GM11168 (cell line): Measurements from ENCODE around the gene NFATC1.

Source experiments
- in situ Hi-C: fragments of 300-500 bp; cut with MboI; formaldehyde crosslinking; loops from one replicate; pipeline ENCODE4 v1.12.0; 2022; ENCODE audit warnings: low sequenced_read_pairs; ENCODE audit not compliant: unreplicated experiment

The NFATC1 gene

DNA sequence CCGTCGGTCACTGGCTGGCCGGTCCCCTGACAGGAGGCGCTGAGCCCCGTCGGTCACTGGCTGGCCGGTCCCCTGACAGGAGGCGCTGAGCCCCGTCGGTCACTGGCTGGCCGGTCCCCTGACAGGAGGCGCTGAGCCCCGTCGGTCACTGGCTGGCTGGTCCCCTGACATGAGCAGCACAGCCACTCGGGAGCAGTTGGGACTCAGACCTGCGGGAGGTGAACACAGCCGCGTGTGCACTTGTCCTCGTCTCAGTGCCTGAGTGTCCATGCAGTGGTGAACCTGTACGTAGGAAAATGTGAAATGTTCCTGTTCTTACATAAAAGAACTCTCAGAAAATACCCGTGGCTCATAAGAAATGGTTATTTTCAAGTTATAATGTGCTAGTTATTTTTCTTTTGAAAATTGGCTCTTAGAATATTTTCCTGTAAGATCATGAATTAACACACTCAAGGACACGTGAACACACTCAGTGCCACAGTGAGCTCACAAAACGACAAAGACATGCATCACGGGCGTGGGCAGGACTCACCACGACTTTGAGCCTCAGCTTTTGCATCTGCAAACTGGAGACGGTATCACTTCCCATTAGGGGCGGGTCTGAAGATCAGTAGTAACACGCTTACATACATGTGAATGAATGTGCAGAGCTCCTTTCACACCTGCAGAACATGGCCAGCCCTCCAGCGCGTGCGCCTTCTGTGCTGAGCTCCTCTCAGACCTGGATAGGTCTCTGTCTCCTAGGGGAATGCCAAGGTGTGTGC is 21.1 kb upstream of the NFATC1 start:
- in situ Hi-C loops: loop anchor here (10.0 to 25.0 kb wide), 2 partner anchors 160 to 263 kb away; no protein-coding TSS in a partner anchor

- in situ Hi-C loops: loop anchor here (10.0 to 25.0 kb wide), 2 partner anchors 159 to 262 kb away; no protein-coding TSS in a partner anchor
These were observed 20.1 kb upstream of the NFATC1 start for GRCh38 chr18:79375441-79376154.

- in situ Hi-C loops: loop anchor here (10.0 to 25.0 kb wide), 2 partner anchors 158 to 261 kb away; no protein-coding TSS in a partner anchor
These were observed 19.1 kb upstream of the NFATC1 start for GRCh38 chr18:79376661-79377060.

GRCh38 chr18:79377187-79377891 is 18.4 kb upstream of the NFATC1 start:
- in situ Hi-C loops: loop anchor here (10.0 to 25.0 kb wide), 2 partner anchors 157 to 260 kb away; no protein-coding TSS in a partner anchor

DNA sequence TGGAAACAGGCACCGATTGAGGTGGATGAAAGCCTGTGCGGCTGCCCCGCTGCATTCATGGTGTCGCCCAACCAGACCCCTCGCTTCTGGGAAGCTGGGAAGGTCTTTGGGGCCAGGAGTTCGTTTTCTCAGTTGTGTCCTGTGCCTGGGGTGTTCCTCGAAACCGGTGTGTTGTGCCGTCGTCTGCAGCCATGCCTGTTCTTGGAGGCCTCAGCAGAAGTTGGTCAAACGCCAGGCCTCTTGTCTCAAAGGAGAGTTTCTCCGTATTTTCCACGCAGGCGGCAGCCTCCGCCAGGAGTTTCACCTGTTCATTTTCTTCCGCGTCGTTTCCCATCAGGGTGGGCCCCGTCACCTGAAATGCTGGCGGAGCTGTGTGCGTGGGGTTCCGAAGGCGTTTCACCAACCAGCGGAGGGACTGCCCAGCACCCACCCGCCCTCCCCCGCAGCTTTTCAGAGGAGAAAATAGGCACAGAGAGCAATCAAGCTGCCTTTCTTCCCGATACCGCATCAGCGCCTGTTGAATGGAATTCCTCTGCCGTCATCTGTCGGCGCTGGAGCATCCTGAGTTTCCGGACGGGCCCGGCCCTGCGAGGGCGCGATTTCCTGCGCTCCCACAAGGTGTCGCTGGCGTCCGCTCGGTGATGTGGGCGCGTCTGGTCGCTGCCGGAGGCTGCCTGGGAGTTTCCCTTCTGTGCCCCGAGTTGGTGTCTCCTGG is 17.0 kb upstream of the NFATC1 start:
- in situ Hi-C loops: loop anchor here (10.0 to 25.0 kb wide), 2 partner anchors 156 to 259 kb away; no protein-coding TSS in a partner anchor

GRCh38 chr18:79379251-79379905 is 16.4 kb upstream of the NFATC1 start:
- in situ Hi-C loops: loop anchor here (10.0 to 25.0 kb wide), 2 partner anchors 155 to 258 kb away; no protein-coding TSS in a partner anchor

GRCh38 chr18:79379931-79380815 is 15.6 kb upstream of the NFATC1 start:
- in situ Hi-C loops: loop anchor here (10.0 to 25.0 kb wide), 2 partner anchors 155 to 257 kb away; no protein-coding TSS in a partner anchor

- in situ Hi-C loops: loop anchor here (25.0 kb wide), 1 partner anchor 256 kb away; no protein-coding TSS in a partner anchor
These were observed 14.6 kb upstream of the NFATC1 start for GRCh38 chr18:79380816-79381806.

GRCh38 chr18:79381811-79382311 is 13.9 kb upstream of the NFATC1 start:
- in situ Hi-C loops: loop anchor here (25.0 kb wide), 1 partner anchor 255 kb away; no protein-coding TSS in a partner anchor

GRCh38 chr18:79382681-79383387 is 12.9 kb upstream of the NFATC1 start:
- in situ Hi-C loops: loop anchor here (25.0 kb wide), 1 partner anchor 254 kb away; no protein-coding TSS in a partner anchor

DNA sequence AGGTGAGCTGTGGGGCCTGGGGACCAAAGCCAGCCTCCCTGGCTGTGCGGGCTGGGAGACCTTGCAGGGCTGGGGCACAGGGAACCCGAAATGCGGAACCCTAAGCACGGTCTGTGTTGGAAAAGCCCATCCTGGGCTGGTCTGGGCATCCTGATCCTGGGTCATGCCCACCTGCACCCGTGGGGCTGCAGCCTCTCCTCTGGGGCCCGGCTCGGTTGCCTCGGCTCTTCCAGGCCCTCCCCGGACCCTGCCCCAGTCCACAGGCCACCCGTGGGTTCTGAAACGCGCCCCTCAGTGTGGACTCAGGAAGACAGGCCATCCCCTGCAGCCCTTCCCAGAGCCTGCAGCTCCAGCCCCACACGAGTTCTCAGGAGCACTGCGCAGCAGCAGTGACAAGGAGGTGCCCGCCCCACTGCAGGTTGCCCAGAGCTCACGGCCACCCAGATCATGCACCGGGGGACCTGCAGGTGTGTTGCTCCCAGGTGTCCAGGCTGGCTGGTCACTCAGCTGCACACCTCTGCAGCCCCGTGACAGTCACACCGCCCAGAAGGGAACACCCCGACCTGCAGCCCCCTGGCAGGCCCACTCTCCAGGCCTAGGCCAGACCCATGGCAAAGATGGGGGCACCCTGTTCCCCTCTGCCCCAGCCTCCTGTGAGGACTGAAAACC is 12.2 kb upstream of the NFATC1 start:
- in situ Hi-C loops: loop anchor here (25.0 kb wide), 1 partner anchor 254 kb away; no protein-coding TSS in a partner anchor

GRCh38 chr18:79384151-79384807 is 11.5 kb upstream of the NFATC1 start:
- in situ Hi-C loops: loop anchor here (25.0 kb wide), 1 partner anchor 253 kb away; no protein-coding TSS in a partner anchor

DNA sequence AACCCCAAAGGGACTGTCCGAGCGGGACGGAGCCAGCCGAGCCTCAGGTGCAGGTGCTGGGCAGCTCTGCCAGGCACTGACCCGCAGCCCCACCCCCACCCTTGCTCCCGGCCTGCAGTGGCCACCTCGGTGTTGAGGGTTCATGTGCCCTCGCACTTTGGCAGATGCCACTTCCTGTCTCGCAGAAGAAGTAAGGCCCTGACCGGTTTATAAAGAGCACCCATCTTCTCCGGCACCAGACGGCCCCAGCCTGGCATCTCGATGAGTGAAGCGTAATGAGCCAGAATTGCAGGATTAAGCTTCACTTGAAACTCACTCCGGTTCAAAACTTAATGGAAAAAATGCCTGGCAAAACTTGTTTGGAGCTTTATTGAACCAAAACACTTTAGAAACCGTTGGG is 10.9 kb upstream of the NFATC1 start:
- in situ Hi-C loops: loop anchor here (25.0 kb wide), 1 partner anchor 252 kb away; no protein-coding TSS in a partner anchor

GRCh38 chr18:79385326-79385707 is 10.4 kb upstream of the NFATC1 start:
- in situ Hi-C loops: loop anchor here (25.0 kb wide), 1 partner anchor 252 kb away; no protein-coding TSS in a partner anchor
